ENCODE results near the gene F11.

- TF ChIP-seq, protein P1, sequence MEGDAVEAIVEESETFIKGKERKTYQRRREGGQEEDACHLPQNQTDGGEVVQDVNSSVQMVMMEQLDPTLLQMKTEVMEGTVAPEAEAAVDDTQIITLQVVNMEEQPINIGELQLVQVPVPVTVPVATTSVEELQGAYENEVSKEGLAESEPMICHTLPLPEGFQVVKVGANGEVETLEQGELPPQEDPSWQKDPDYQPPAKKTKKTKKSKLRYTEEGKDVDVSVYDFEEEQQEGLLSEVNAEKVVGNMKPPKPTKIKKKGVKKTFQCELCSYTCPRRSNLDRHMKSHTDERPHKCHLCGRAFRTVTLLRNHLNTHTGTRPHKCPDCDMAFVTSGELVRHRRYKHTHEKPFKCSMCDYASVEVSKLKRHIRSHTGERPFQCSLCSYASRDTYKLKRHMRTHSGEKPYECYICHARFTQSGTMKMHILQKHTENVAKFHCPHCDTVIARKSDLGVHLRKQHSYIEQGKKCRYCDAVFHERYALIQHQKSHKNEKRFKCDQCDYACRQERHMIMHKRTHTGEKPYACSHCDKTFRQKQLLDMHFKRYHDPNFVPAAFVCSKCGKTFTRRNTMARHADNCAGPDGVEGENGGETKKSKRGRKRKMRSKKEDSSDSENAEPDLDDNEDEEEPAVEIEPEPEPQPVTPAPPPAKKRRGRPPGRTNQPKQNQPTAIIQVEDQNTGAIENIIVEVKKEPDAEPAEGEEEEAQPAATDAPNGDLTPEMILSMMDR (IDR thresholded peaks at IDR 0.05; ENCODE audit: low read depth, low read length) = no peak
- TF ChIP-seq EZH2phosphoT487 (IDR thresholded peaks at IDR 0.05; ENCODE audit: low read depth) = no peak
These were observed 69.8 kb downstream of the F11 start for GRCh38 chr4:186335793-186336192.

Data from OCI-LY3 (cell line).